Left forelimb (tissue), 1 donor: ENCODE results near the gene TRPM1.

Experiments used
- DNase-seq: peaks from one replicate; pipeline ENCODE4 v3.0.0-alpha.2; 2018; ENCODE audit warnings: low spot score

TRPM1 gene

DNA sequence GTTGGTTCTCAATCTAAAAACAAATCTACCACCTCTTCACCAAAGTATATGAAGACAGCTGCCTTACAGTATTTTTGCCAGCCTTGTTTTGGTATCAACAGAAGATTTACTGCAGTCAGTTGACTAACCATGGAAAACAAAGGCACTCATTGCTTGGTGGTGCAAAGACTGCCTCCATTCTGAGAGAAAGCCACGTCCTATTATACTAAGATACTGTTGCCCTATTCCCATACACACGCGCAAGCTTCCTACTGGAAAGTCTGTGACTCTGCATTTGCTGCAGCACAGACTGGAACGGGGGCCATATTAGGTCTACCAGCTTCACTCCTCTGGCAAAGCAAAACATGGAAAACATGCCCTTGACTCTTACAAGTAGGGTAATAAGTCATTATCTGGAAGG lies 128.1 kb downstream of the TRPM1 start:
- no peak for DNase-seq

- no peak for DNase-seq
These were observed 131.8 kb downstream of the TRPM1 start for GRCh38 chr15:30969724-30970123.

GRCh38 chr15:30963681-30964080 lies 137.8 kb downstream of the TRPM1 start:
- DNase-seq = no peak

DNA sequence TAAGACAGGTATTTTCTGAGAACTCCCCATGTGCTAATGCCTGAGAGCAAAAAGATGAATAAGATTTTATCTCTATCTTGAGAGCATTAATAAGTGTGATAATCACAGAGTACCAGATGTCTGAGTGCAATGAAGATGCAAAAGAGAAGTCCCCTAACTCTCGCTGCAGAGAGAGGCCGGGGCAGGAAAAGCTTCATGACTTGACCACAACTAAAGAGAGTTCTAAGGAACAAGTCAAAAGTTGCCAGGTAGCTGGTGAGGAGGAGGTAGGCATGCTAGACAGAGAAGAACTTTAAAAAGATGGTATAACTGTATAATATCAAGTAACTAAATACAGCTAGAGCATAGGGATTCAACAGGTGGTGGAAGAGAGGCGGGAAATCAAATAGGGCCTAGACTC lies 138.9 kb downstream of the TRPM1 start:
- no peak for DNase-seq

GRCh38 chr15:30962079-30962478 lies 139.4 kb downstream of the TRPM1 start:
- DNase-seq = no peak

DNA sequence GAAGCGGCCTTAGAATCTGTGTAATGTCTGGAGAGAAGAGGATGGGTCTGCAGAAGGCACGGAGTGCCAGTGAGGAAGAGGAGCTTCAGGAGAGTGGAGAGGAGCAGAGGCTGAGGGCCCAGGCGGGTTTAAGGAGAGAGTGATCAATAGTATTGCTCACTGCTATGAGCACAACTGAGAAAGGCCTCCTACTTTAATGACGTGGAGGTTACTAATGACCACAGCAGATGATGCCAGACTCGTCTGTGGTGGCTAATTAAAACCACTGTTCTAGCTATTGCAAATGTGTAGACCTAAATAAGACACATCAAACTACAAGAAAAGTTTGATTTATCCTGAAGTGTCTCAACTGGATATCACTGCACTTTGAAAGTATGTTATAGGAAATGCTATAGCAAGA lies 143.3 kb downstream of the TRPM1 start:
- DNase-seq = no peak

- DNase-seq = no peak
These were observed 145.1 kb downstream of the TRPM1 start for GRCh38 chr15:30956216-30957124.

GRCh38 chr15:30954674-30955073 lies 146.9 kb downstream of the TRPM1 start:
- no peak for DNase-seq

- no peak for DNase-seq
These were observed 147.7 kb downstream of the TRPM1 start for GRCh38 chr15:30953731-30954378.

- DNase-seq = no peak
These were observed 148.3 kb downstream of the TRPM1 start for GRCh38 chr15:30953183-30953582.
